ENCODE results near the gene RXRA.

DNA sequence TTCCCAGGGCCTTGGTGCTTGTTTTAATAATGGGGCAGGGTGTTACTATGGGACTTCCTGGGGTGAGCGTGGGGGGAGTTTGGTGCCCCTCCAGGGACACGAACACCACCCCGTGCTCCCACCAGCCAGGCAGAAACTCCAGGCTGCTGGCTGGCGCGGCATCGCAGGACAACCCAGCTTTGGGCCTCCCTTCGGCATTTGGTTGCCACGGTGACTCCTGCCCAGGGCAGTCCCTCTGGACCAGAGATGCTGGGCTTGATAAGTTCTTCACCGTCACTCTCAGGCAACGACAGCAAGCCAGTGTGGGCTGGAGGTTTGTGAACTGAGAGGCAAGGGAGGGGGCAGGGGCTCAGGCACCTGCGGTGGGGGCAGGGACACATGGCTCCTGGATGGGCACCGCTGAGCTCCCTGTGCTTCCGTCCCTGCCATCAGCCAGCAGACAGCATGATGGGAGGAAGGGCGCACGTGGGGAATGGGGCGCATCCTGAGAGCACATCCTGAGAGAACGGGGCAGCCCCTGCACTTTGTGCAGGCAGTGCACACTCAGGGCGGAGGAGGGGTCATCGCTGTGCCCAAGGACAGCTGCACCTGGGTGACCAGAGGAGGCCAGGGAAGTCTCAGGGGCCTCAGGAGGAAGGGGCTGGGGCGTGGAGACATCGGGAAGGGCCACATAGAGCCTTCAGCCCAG is 116.4 kb downstream of the RXRA start:
- TF ChIP-seq, protein P1, sequence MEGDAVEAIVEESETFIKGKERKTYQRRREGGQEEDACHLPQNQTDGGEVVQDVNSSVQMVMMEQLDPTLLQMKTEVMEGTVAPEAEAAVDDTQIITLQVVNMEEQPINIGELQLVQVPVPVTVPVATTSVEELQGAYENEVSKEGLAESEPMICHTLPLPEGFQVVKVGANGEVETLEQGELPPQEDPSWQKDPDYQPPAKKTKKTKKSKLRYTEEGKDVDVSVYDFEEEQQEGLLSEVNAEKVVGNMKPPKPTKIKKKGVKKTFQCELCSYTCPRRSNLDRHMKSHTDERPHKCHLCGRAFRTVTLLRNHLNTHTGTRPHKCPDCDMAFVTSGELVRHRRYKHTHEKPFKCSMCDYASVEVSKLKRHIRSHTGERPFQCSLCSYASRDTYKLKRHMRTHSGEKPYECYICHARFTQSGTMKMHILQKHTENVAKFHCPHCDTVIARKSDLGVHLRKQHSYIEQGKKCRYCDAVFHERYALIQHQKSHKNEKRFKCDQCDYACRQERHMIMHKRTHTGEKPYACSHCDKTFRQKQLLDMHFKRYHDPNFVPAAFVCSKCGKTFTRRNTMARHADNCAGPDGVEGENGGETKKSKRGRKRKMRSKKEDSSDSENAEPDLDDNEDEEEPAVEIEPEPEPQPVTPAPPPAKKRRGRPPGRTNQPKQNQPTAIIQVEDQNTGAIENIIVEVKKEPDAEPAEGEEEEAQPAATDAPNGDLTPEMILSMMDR (IDR thresholded peaks at IDR 0.05; ENCODE audit: extremely low read depth in 1 of 2, insufficient read depth in 1 of 2, low read depth in 1 of 2, low read length in 2 of 2): no peak
- TF ChIP-seq MYC (IDR thresholded peaks at IDR 0.05; ENCODE audit: low read depth, low read length) (no peak), JUN (IDR thresholded peaks at IDR 0.05; ENCODE audit: borderline replicate concordance, insufficient read depth, insufficient read length, low read depth) (no peak), POLR2A (IDR thresholded peaks at IDR 0.05; ENCODE audit: low read depth, low read length) (no peak), POLR2AphosphoS5 (IDR thresholded peaks at IDR 0.05; ENCODE audit: insufficient read depth, low read depth, low read length) (no peak), EZH2 (IDR thresholded peaks at IDR 0.05; ENCODE audit: borderline replicate concordance, low read depth, low read length, severe bottlenecking) (no peak), GATA2 (IDR thresholded peaks at IDR 0.05; ENCODE audit: insufficient read depth, insufficient read length, low read depth, low read length) (no peak), FOS (IDR thresholded peaks at IDR 0.05; ENCODE audit: borderline replicate concordance, insufficient read depth, low read length) (no peak)
- TF ChIP-seq, protein P2, sequence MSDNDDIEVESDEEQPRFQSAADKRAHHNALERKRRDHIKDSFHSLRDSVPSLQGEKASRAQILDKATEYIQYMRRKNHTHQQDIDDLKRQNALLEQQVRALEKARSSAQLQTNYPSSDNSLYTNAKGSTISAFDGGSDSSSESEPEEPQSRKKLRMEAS (IDR thresholded peaks at IDR 0.05; ENCODE audit: insufficient read depth, insufficient read length): no peak

All from endothelial cell of umbilical vein (primary cell).